IPS-18c (cell line): ENCODE data around the gene NFIA.

Source experiments
- H3K4me3 ChIP-seq: 2 replicates; pipeline ENCODE4 v1.7.0; 2013; ENCODE audit warnings: low read depth, mild to moderate bottlenecking, low read length, moderate library complexity; ENCODE audit not compliant: insufficient read depth
- H3K9me3 ChIP-seq: one replicate; pipeline ENCODE4 v1.6.1; 2013; ENCODE audit warnings: mild to moderate bottlenecking, low read length, moderate library complexity; ENCODE audit not compliant: control insufficient read depth, insufficient read depth

NFIA gene

GRCh38 chr1:61247881-61248752 is 165.8 kb downstream of the NFIA start:
- Histone ChIP-seq H3K9me3 (no peaks in the 10 kb centered on the region), H3K4me3 (no peak overlapping the region)

- Histone ChIP-seq H3K9me3 (no peaks in the 10 kb centered on the region), H3K4me3 (no peak overlapping the region)
Measured at GRCh38 chr1:61250933-61251332, 168.6 kb downstream of the NFIA start.

GRCh38 chr1:61253059-61253735 is 170.8 kb downstream of the NFIA start:
- no peaks in the 10 kb centered on the region for H3K9me3 ChIP-seq
- H3K4me3 ChIP-seq = no peak overlapping the region

DNA sequence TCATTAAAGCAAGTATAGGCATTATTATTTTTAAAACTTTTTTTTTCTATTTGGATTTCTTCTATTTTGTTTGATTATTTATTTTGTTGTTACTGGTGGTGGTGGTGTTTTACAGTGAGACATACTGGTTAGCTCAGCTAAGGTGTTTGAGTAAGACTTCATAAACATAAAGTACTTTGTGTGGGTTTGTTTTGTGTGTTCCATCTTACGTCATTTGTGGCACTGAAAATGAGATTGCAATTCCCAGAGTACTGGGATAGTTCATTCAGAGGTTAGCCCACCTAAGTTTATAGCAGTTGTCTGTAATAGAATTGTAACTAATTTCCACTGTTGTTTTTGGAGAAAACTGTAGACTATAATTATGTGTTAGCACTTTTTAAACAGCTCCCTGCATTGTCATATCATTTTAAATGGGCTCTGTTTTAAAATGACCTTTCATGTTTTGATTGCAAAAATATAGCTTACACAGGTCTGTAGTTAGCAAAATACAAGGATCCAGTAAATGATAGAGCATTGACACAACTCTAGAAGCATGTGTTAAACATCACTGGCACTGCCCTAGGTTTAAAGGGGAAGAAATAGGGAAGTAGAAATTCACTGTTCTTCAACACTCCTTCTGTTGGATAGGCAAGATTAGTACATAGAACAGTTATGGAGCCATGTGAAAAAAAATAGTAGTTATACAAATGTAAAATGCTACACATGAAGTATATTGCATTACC is 171.7 kb downstream of the NFIA start:
- H3K4me3 ChIP-seq = no peak overlapping the region
- no peaks in the 10 kb centered on the region for H3K9me3 ChIP-seq

DNA sequence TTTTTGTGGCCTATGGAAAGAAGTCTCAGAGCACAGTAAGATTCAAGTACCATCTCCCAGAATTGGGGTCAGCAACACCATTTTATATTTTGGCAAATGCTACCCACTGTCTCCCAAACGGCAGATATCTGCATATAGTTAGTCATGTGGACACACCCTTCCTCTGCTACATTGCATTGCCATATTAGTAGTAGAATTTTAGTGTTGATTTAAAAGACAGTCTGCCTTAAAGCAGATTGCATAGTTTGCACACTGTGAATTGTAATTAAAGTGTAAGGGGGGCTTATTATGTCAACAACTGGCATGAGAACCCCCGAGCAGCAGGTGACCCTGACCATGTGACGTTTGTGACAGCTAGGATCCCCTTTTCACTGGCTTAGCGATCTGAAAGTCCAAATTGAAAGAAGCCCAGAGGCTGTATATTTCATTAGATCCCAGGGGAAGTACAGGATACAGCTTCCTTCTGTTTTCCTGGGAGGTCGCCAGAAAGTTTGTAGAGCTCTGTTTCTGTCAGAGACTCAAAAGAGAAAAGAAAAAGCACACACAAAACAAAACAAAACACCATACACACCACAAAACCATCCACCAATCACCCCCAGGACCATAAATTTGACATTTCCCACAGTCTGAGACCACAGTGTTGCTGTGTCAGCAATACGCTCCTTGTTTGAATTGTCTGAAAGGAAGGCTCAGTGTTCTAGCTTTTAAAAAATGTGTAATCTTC is 172.4 kb downstream of the NFIA start:
- Histone ChIP-seq H3K4me3 (no peak overlapping the region), H3K9me3 (no peaks in the 10 kb centered on the region)

- Histone ChIP-seq H3K4me3 (no peak overlapping the region), H3K9me3 (no peaks in the 10 kb centered on the region)
Measured at GRCh38 chr1:61255358-61255703, 173.0 kb downstream of the NFIA start.

DNA sequence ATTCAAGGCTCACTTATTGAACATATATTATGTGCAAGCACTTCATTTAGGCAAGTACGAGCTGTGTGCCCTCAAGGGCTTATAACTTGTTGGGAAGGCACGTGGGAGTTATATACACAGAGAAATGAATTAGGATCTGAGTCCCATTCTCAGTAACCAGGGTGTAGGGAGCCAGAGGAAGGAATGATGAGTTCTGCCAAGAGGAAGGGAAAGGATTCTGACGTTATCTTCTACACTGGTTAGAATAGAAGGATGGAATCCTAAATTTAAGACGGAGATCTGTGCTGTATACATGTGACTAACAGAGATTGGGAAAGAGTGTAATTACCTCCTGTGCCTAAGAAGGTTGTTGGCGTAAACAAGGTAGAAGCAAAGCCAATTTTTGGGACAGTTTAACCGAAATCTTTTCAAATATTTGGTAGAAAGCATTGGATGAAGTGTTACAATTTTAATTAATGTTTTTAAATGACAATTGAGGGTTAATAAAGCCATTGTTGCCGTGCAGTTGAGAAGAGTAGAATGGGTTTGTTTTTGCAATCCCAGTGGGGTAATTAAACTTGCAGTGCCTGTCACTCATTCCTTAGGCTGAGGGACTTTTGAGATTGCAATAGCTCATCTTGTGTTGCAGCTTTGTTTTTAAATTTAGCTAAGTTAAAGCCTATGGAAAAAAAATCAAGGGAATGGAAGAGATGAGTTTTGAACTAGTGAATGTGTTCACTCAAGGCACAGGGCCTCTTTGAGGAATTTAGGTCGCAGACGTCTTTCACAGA is 177.2 kb downstream of the NFIA start:
- Histone ChIP-seq H3K9me3 (no peaks in the 10 kb centered on the region), H3K4me3 (no peak overlapping the region)

- Histone ChIP-seq H3K9me3 (no peaks in the 10 kb centered on the region), H3K4me3 (no peak overlapping the region)
Measured at GRCh38 chr1:61260171-61260570, 177.8 kb downstream of the NFIA start.

DNA sequence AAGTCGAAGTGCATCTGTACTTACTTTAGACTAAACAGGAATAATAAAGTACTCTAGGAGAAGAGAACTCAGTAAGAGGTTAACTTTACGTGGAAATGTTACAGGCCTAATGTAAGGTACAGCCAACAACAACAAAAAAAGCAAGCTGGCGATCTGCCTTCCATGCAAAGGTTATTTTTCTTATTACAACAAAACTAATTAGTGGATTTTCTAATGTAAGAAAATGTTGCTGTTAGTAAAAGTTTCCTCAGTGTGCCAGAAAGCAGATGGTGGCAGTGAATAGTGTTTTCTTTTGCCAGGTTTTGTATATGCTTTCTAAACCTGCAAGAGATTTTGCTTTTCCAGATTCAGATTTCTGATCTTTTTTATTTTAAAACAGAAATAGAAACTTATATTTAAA is 179.2 kb downstream of the NFIA start:
- H3K4me3 ChIP-seq = no peak overlapping the region
- H3K9me3 ChIP-seq = no peaks in the 10 kb centered on the region

DNA sequence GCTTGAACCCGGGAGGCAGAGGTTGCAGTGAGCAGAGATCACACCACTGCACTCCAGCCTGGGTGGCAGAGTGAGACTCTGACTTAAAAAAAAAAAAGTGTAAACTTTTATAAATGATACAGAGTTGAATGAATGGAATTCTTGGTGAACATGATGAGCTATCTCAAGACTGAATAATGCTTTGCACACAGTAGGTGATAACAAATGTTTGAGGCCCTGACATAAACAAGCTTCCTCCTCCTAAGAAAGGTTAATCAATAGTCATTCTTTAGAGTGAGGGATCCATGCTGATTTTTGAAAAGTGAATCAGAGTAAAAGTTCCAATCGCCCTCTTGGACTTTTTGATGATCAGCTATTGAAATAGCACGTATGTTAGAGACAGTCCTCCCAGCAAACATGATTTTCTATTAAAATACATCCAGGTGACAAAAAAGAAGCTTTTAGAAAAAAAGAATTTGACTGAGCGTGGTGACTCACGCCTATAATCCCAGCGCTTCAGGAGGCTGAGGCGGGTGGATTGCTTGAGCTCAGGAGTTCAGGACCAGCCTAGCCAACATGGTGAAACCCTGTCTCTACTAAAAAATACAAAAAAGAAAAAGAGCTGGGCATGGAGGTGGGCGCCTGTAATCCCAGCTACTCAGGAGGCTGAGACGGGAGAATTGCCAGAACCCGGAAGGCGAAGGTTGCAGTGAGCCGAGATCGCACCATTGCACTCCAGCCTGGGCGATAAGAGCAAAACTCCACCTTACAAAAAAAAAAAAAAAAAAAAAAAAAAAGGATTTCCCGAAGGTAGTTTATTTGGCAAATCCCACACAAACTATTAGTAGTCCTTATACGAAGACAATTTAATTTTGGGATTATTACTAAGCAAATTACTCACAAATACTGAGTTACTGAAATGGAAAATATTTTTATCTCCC is 181.8 kb downstream of the NFIA start:
- Histone ChIP-seq H3K9me3 (no peaks in the 10 kb centered on the region), H3K4me3 (no peak overlapping the region)

- Histone ChIP-seq H3K4me3 (no peak overlapping the region), H3K9me3 (no peaks in the 10 kb centered on the region)
Measured at GRCh38 chr1:61264825-61265242, 182.5 kb downstream of the NFIA start.

DNA sequence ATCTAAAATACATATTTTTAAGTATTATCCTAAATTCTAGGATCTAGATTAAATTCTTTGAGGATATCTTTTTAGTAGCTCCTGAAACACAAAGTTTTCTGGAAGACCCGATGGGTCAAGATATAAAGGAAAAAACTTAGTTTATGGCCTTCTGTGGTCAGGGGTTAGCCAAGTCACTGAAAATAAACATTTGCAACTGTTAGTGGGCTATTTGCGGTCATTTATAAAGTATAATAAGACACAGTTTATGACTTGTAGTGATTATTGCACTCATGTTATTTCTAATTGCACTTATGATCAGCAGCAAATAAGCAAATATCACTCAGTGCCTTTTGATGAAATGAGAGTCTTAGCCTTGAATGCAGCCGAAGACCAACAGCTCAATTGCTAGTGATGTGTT is 183.3 kb downstream of the NFIA start:
- Histone ChIP-seq H3K9me3 (no peaks in the 10 kb centered on the region), H3K4me3 (no peak overlapping the region)

GRCh38 chr1:61266738-61267137 is 184.4 kb downstream of the NFIA start:
- no peak overlapping the region for H3K4me3 ChIP-seq

DNA sequence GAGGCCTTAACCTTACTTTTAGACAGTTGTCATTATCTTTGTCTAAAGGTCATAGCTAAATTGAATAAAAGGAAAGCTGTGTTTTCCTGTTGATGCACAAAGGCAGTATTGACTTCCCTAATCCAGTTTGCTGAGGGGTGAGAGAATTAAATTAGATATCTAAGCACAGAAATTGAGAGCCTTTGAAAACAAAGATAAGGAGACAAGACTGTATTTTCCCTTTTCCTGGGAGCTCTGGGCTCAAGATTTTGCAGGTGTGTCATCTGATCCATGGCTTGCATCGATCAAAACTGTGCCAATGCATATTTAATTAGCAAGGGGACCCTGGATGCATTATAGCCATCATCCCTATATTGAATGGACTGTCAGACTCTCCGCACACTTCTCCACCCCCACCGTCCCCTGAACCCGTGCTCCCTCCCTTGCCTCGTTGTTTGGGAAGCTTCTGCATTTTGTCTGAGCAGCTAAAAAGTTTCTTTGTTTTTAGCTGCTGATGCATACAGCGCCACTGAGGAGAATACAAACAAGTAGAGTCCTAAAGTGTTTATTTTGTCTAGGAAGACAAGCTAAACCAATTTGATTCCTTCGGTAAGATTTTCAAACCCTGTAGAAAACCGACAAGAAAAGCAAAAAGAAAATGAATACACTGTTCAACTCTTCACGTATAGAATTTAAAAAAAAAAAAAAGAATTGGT is 186.3 kb downstream of the NFIA start:
- no peak overlapping the region for H3K4me3 ChIP-seq
- H3K9me3 ChIP-seq = no peaks in the 10 kb centered on the region

More at GRCh38 chr1:61266738-61267137, 184.4 kb downstream of the NFIA start:
- no peaks in the 10 kb centered on the region for H3K9me3 ChIP-seq

- Histone ChIP-seq H3K4me3 (no peak overlapping the region), H3K9me3 (no peaks in the 10 kb centered on the region)
Measured at GRCh38 chr1:61269602-61270001, 187.2 kb downstream of the NFIA start.
